ENCODE results near the gene SYCE1. TPM values are rescaled to one million over a fixed set of nuclear protein-coding genes. Genes with fewer than 3 reads are reported as not detected.

Gene SYCE1
- total and polyA plus RNA-seq, 2 of the 8 experiments (the other 6 are each of a cell fraction or from before 2014, with no cell fraction given): not detected

DNA sequence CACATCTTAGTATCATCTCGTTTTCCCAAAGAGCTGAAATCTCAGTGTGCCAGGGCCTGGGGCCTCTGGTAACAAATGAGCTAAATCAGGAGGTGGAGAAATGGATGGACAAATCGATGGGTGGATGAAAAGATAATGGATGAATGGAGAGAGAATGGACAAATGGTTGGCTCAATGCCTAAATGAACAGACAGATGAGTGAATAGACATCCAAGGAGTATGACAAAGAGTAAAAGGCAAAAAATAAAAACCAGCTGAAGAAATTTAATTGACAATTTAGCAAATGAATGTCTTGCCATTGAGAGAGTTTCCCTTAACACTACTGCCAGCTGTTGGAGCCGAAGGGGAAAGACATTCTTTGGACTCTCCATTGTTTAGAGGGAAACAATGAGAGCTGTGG lies 8.0 kb downstream of the SYCE1 start:
- 53% methylated on average over 3 of the region's 3 CpGs; no CpG with 5 or more reads in 1 of the 2 experiments for WGBS, 2 experiments (ENCODE audit: extremely low coverage in 1 of 2, insufficient coverage in 1 of 2, insufficient read length in 1 of 2, insufficient replicate concordance in 2 of 2, low coverage in 1 of 2, low lambda C conversion rate in 2 of 2, missing lambda C conversion rate in 1 of 2)
- Histone ChIP-seq H3K23me2 (ENCODE audit: low read depth, low read length) (no peaks in the 10 kb centered on the region; the same call in 1 of the 2 replicates), H3K9ac (replicated peaks in 1 of 4; ENCODE audit: extremely low read depth in 1 of 4, low read depth in 3 of 4, low read length in 3 of 4) (no peak overlapping the region), H3K56ac (replicated peaks; ENCODE audit: insufficient read length, low read depth, low read length) (no peak overlapping the region), H3K4me3 (ENCODE audit: extremely low read depth in 1 of 4, insufficient read depth in 2 of 4, low read depth in 3 of 4, low read length in 4 of 4) (no peak overlapping the region), H3K27me3 (replicated peaks in 1 of 4; ENCODE audit: control insufficient read depth in 3 of 4, extremely low read depth in 1 of 4, insufficient read depth in 3 of 4, low read length in 3 of 4) (no peaks in the 10 kb centered on the region), H3K79me2 (ENCODE audit: control insufficient read depth in 1 of 2, insufficient read depth in 2 of 2, low read length in 2 of 2) (no peaks in the 10 kb centered on the region), H2BK15ac (ENCODE audit: low read length) (no peak overlapping the region), H3K14ac (ENCODE audit: insufficient read length) (no peak overlapping the region), H3K79me1 (ENCODE audit: low read depth, low read length) (no peaks in the 10 kb centered on the region), H4K5ac (ENCODE audit: insufficient read length, low read depth, low read length) (no peak overlapping the region), H2AFZ (ENCODE audit: low read length) (no peak overlapping the region), H3K36me3 (ENCODE audit: control insufficient read depth in 2 of 4, insufficient read depth in 4 of 4, low read length in 3 of 4) (no peaks in the 10 kb centered on the region), H4K91ac (replicated peaks; ENCODE audit: insufficient read length, low read length) (no peak overlapping the region), H3K4ac (replicated peaks; ENCODE audit: insufficient read length, low read depth, low read length) (no peak overlapping the region), H2BK12ac (ENCODE audit: low read depth, low read length) (no peak overlapping the region), H2BK120ac (replicated peaks; ENCODE audit: low read depth, low read length) (no peak overlapping the region), H3K4me1 (replicated peaks in 1 of 4; ENCODE audit: control insufficient read depth in 3 of 4, insufficient read depth in 4 of 4, low read length in 3 of 4) (no peaks in the 10 kb centered on the region), H3K4me2 (ENCODE audit: insufficient read depth in 1 of 2, low read depth in 2 of 2, low read length in 2 of 2) (no peak overlapping the region), H2BK5ac (ENCODE audit: low read depth, low read length) (no peak overlapping the region), H4K20me1 (replicated peaks in 1 of 2; ENCODE audit: control insufficient read depth in 1 of 2, insufficient read depth in 2 of 2, low read length in 2 of 2) (no peaks in the 10 kb centered on the region), H3K18ac (ENCODE audit: extremely low read depth, low read length) (no peak overlapping the region), H2AK5ac (ENCODE audit: low read depth, low read length) (no peak overlapping the region), H3K27ac (ENCODE audit: low read depth, low read length) (no peak overlapping the region), H3K9me3 (ENCODE audit: insufficient read depth in 2 of 2, low read depth in 1 of 2, low read length in 1 of 2) (peaks cover 77 to 84% of the 10 kb centered on the region in 2 experiments), H2BK20ac (ENCODE audit: low read length) (no peak overlapping the region), H4K8ac (ENCODE audit: extremely low read depth, insufficient read depth, low read length) (no peak overlapping the region), H3K23ac (ENCODE audit: insufficient read length) (no peak overlapping the region)
- DNase-seq (ENCODE audit: low read depth in 1 of 2, low spot score in 2 of 2): no peak
- TF ChIP-seq EP300 (IDR thresholded peaks at IDR 0.05; ENCODE audit: borderline replicate concordance in 1 of 2, low read depth in 2 of 2, low read length in 2 of 2): no peak
- TF ChIP-seq BRCA1 (IDR thresholded peaks at IDR 0.05; ENCODE audit: low read depth, low read length): no peak
- TF ChIP-seq SIX5 (IDR thresholded peaks at IDR 0.05; ENCODE audit: low read depth, low read length): no peak
- no peak for TF ChIP-seq RFX5 (IDR thresholded peaks at IDR 0.05; ENCODE audit: borderline replicate concordance, low read depth, low read length)
- no peak for TF ChIP-seq YY1 (IDR thresholded peaks at IDR 0.05; ENCODE audit: low read depth, low read length)
- CTCF ChIA-PET (ENCODE audit: partially characterized antibody): no interaction called here
- no peak for FAIRE-seq
- POLR2A ChIA-PET (ENCODE audit: partially characterized antibody): no interaction called here

Data from H1 (cell line).